ENCODE measurements around the gene GOLGA8K. TPM values are rescaled to one million over a fixed set of nuclear protein-coding genes. Genes with fewer than 3 reads are reported as not detected.
"Not testable (repeated sequence)": the region's sequence is repeated elsewhere in the genome, so short reads cannot be mapped to it uniquely, and the experiment has no call there.

The GOLGA8K gene
- total and polyA plus RNA-seq, 2 donors (not counting 1 experiment from before 2014, with no cell fraction given) = 0.17 TPM; not detected in 1

GRCh38 chr15:32363449-32363848 is 39.6 kb downstream of the GOLGA8K start:
- not testable (repeated sequence) for H4K20me1 ChIP-seq (ENCODE audit: control insufficient read depth, extremely low read depth, insufficient read depth, low read length); H3K4me2 ChIP-seq (ENCODE audit: extremely low read depth, insufficient read depth, low read length); H3K27me3 ChIP-seq (ENCODE audit: control insufficient read depth, insufficient read depth, low read length)

GRCh38 chr15:32361662-32362061 is 41.4 kb downstream of the GOLGA8K start:
- H3K4me2 ChIP-seq (ENCODE audit: extremely low read depth, insufficient read depth, low read length); DNase-seq (ENCODE audit: low read depth in 2 of 2); H3K36me3 ChIP-seq (ENCODE audit: control insufficient read depth, insufficient read depth, low read length); H3K9me3 ChIP-seq (ENCODE audit: control insufficient read depth, insufficient read depth, low read depth, low read length); H3K27ac ChIP-seq (ENCODE audit: insufficient read depth, low read length); H3K27me3 ChIP-seq (ENCODE audit: control insufficient read depth, insufficient read depth, low read length); H3K4me3 ChIP-seq (replicated peaks in 1 of 4; ENCODE audit: control extremely low read depth in 1 of 4, insufficient read depth in 1 of 4, low read depth in 3 of 4, low read length in 4 of 4); H3K79me2 ChIP-seq (ENCODE audit: control insufficient read depth, insufficient read depth, low read length); H3K4me1 ChIP-seq (ENCODE audit: control insufficient read depth, extremely low read depth, insufficient read depth, low read length); H4K20me1 ChIP-seq (ENCODE audit: control insufficient read depth, extremely low read depth, insufficient read depth, low read length); H3K9ac ChIP-seq (ENCODE audit: insufficient read depth, low read length); H2AFZ ChIP-seq (ENCODE audit: low read length): not testable (repeated sequence)

More at GRCh38 chr15:32363449-32363848, 39.6 kb downstream of the GOLGA8K start:
- H3K9me3 ChIP-seq (ENCODE audit: control insufficient read depth, insufficient read depth, low read depth, low read length); H3K4me3 ChIP-seq (replicated peaks in 1 of 4; ENCODE audit: control extremely low read depth in 1 of 4, insufficient read depth in 1 of 4, low read depth in 3 of 4, low read length in 4 of 4); H3K27ac ChIP-seq (ENCODE audit: insufficient read depth, low read length); H3K9ac ChIP-seq (ENCODE audit: insufficient read depth, low read length); H3K36me3 ChIP-seq (ENCODE audit: control insufficient read depth, insufficient read depth, low read length); H3K79me2 ChIP-seq (ENCODE audit: control insufficient read depth, insufficient read depth, low read length); H2AFZ ChIP-seq (ENCODE audit: low read length); DNase-seq (ENCODE audit: low read depth in 2 of 2); H3K4me1 ChIP-seq (ENCODE audit: control insufficient read depth, extremely low read depth, insufficient read depth, low read length): not testable (repeated sequence)

GRCh38 chr15:32358462-32358861 is 44.6 kb downstream of the GOLGA8K start:
- not testable (repeated sequence) for H3K4me1 ChIP-seq (ENCODE audit: control insufficient read depth, extremely low read depth, insufficient read depth, low read length); DNase-seq (ENCODE audit: low read depth in 2 of 2); H4K20me1 ChIP-seq (ENCODE audit: control insufficient read depth, extremely low read depth, insufficient read depth, low read length); H3K27me3 ChIP-seq (ENCODE audit: control insufficient read depth, insufficient read depth, low read length); H3K27ac ChIP-seq (ENCODE audit: insufficient read depth, low read length); H2AFZ ChIP-seq (ENCODE audit: low read length); H3K9me3 ChIP-seq (ENCODE audit: control insufficient read depth, insufficient read depth, low read depth, low read length); H3K79me2 ChIP-seq (ENCODE audit: control insufficient read depth, insufficient read depth, low read length); H3K4me3 ChIP-seq (replicated peaks in 1 of 4; ENCODE audit: control extremely low read depth in 1 of 4, insufficient read depth in 1 of 4, low read depth in 3 of 4, low read length in 4 of 4); H3K4me2 ChIP-seq (ENCODE audit: extremely low read depth, insufficient read depth, low read length); H3K9ac ChIP-seq (ENCODE audit: insufficient read depth, low read length); H3K36me3 ChIP-seq (ENCODE audit: control insufficient read depth, insufficient read depth, low read length)

GRCh38 chr15:32356909-32357308 is 46.2 kb downstream of the GOLGA8K start:
- H3K4me3 ChIP-seq (replicated peaks in 1 of 4; ENCODE audit: control extremely low read depth in 1 of 4, insufficient read depth in 1 of 4, low read depth in 3 of 4, low read length in 4 of 4); DNase-seq (ENCODE audit: low read depth in 2 of 2); H3K27ac ChIP-seq (ENCODE audit: insufficient read depth, low read length); H3K4me1 ChIP-seq (ENCODE audit: control insufficient read depth, extremely low read depth, insufficient read depth, low read length); H3K4me2 ChIP-seq (ENCODE audit: extremely low read depth, insufficient read depth, low read length); H3K36me3 ChIP-seq (ENCODE audit: control insufficient read depth, insufficient read depth, low read length); H4K20me1 ChIP-seq (ENCODE audit: control insufficient read depth, extremely low read depth, insufficient read depth, low read length); H3K27me3 ChIP-seq (ENCODE audit: control insufficient read depth, insufficient read depth, low read length); H3K9ac ChIP-seq (ENCODE audit: insufficient read depth, low read length); H2AFZ ChIP-seq (ENCODE audit: low read length); H3K9me3 ChIP-seq (ENCODE audit: control insufficient read depth, insufficient read depth, low read depth, low read length); H3K79me2 ChIP-seq (ENCODE audit: control insufficient read depth, insufficient read depth, low read length): not testable (repeated sequence)

GRCh38 chr15:32352748-32353147 is 50.3 kb downstream of the GOLGA8K start:
- H3K9me3 ChIP-seq (ENCODE audit: control insufficient read depth, insufficient read depth, low read depth, low read length); H3K9ac ChIP-seq (ENCODE audit: insufficient read depth, low read length); H2AFZ ChIP-seq (ENCODE audit: low read length); DNase-seq (ENCODE audit: low read depth in 2 of 2); H3K27ac ChIP-seq (ENCODE audit: insufficient read depth, low read length); H3K4me2 ChIP-seq (ENCODE audit: extremely low read depth, insufficient read depth, low read length); H3K4me1 ChIP-seq (ENCODE audit: control insufficient read depth, extremely low read depth, insufficient read depth, low read length); H3K27me3 ChIP-seq (ENCODE audit: control insufficient read depth, insufficient read depth, low read length); H3K79me2 ChIP-seq (ENCODE audit: control insufficient read depth, insufficient read depth, low read length); H4K20me1 ChIP-seq (ENCODE audit: control insufficient read depth, extremely low read depth, insufficient read depth, low read length); H3K4me3 ChIP-seq (replicated peaks in 1 of 4; ENCODE audit: control extremely low read depth in 1 of 4, insufficient read depth in 1 of 4, low read depth in 3 of 4, low read length in 4 of 4); H3K36me3 ChIP-seq (ENCODE audit: control insufficient read depth, insufficient read depth, low read length): not testable (repeated sequence)

- H2AFZ ChIP-seq (ENCODE audit: low read length); H3K79me2 ChIP-seq (ENCODE audit: control insufficient read depth, insufficient read depth, low read length); H3K36me3 ChIP-seq (ENCODE audit: control insufficient read depth, insufficient read depth, low read length); H3K9me3 ChIP-seq (ENCODE audit: control insufficient read depth, insufficient read depth, low read depth, low read length); H3K4me1 ChIP-seq (ENCODE audit: control insufficient read depth, extremely low read depth, insufficient read depth, low read length); H3K9ac ChIP-seq (ENCODE audit: insufficient read depth, low read length); H3K27me3 ChIP-seq (ENCODE audit: control insufficient read depth, insufficient read depth, low read length); H3K4me2 ChIP-seq (ENCODE audit: extremely low read depth, insufficient read depth, low read length); H4K20me1 ChIP-seq (ENCODE audit: control insufficient read depth, extremely low read depth, insufficient read depth, low read length); H3K4me3 ChIP-seq (replicated peaks in 1 of 4; ENCODE audit: control extremely low read depth in 1 of 4, insufficient read depth in 1 of 4, low read depth in 3 of 4, low read length in 4 of 4); DNase-seq (ENCODE audit: low read depth in 2 of 2); H3K27ac ChIP-seq (ENCODE audit: insufficient read depth, low read length): not testable (repeated sequence)
Observed at GRCh38 chr15:32350563-32351220, 52.4 kb downstream of the GOLGA8K start.

- not testable (repeated sequence) for H3K79me2 ChIP-seq (ENCODE audit: control insufficient read depth, insufficient read depth, low read length); H2AFZ ChIP-seq (ENCODE audit: low read length); H3K27ac ChIP-seq (ENCODE audit: insufficient read depth, low read length); H3K4me2 ChIP-seq (ENCODE audit: extremely low read depth, insufficient read depth, low read length); H3K4me1 ChIP-seq (ENCODE audit: control insufficient read depth, extremely low read depth, insufficient read depth, low read length); H3K9me3 ChIP-seq (ENCODE audit: control insufficient read depth, insufficient read depth, low read depth, low read length); H3K27me3 ChIP-seq (ENCODE audit: control insufficient read depth, insufficient read depth, low read length); DNase-seq (ENCODE audit: low read depth in 2 of 2); H4K20me1 ChIP-seq (ENCODE audit: control insufficient read depth, extremely low read depth, insufficient read depth, low read length); H3K4me3 ChIP-seq (replicated peaks in 1 of 4; ENCODE audit: control extremely low read depth in 1 of 4, insufficient read depth in 1 of 4, low read depth in 3 of 4, low read length in 4 of 4); H3K36me3 ChIP-seq (ENCODE audit: control insufficient read depth, insufficient read depth, low read length); H3K9ac ChIP-seq (ENCODE audit: insufficient read depth, low read length)
Observed at GRCh38 chr15:32347037-32347436, 56.1 kb downstream of the GOLGA8K start.
